ENCODE measurements around the gene GNB4.
A peak's percentile ranks its signal among the peaks of the same experiment; 100 is the strongest.

The GNB4 gene

DNA sequence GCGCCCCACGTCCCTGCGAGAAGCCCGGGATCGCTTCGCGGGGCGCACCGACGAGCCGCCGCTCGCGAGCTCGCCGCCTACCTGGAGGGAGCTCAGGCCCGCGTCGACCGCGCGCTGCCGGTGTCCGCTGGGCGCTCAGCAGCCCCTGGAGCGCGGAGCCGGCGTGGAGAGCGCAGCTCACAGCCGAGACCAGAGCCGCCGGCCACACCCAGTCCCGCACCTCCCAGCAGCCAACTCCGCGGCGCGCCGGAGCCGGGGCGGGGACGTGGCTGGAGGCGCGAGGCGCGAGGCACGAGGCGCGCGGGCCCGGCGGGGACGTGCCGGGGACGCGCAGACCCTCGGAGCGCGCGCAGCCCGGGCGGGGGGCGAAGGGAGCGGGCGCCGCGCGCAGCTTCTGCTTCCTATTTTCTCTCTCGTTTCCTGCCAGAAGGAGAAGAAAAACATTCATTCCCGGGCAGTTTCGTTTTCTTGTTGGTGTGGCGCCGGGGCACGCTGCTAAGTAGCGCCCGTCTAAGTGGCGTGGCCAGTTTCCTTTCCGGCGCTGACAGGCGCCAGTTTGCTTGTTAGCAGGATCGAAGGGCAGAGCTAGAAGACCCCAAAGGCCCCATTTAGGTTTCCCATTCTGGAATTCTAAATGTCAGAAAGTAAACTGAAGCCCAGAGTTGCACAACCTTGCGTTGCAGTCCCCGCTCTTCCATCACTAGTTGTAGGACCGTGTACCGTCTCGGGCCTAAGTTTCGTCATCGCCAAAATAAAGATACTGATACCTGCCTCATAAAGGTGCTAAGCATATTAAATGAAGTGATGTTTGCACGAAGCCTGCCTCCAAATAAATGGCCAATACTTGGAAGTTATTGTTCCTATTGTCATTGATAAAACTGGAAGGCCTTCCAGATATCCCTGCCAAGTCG lies at the start of gene GNB4:
Gene GNB4 (minus strand): TSS at position 206 of the 911 bp plus-strand sequence. CDS start 25,270 bp downstream, outside the sequence.
- DNase-seq = peak in 5 of 6 experiments; percentile 1 to 30 (median 12)

- peak in 1 of 6 experiments; percentile 4 for DNase-seq
These were observed 44.2 kb upstream of the GNB4 start for GRCh38 chr3:179495483-179495882.

GRCh38 chr3:179493260-179493659 lies 42.0 kb upstream of the GNB4 start:
- no peak for DNase-seq

- DNase-seq = no peak
These were observed 36.9 kb upstream of the GNB4 start for GRCh38 chr3:179488213-179488612.

DNA sequence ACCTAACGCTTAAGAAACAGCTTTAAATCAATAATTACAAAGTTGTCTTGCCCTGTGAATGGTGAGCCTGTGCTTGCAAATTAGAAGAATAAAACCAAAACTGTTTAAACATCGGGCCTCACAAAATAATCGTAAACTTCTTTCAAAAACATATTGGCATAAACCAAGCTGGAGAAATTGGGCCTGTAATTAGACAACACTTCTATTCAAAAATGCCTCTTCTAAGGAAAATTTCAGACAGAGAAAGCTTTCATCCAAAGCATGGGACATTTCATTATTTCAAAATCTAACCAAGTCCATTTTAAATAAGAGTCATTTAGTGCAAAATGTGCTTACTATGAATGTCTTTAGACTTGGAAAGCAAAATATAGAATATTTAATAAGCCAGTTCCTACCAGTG lies 35.5 kb upstream of the GNB4 start:
- DNase-seq = no peak

DNA sequence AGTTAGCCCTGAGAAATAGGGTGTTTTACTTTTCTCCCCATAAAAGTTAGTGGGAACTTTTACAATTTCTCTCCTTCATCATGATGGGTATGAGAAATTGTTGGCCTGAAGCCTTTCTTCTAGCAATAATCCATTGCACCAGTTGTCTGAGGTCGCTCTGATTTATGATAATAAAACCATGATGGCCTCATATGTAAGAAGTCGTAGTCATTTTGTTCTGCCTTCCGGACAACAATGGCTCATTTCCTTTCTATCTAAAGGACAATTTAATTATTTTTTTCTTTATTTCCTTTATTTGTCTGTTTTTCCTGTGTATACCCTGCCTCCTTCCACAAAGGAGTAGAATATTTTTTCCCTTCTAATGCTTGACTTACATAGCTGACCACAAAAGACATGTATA lies 31.6 kb upstream of the GNB4 start:
- DNase-seq = no peak

DNA sequence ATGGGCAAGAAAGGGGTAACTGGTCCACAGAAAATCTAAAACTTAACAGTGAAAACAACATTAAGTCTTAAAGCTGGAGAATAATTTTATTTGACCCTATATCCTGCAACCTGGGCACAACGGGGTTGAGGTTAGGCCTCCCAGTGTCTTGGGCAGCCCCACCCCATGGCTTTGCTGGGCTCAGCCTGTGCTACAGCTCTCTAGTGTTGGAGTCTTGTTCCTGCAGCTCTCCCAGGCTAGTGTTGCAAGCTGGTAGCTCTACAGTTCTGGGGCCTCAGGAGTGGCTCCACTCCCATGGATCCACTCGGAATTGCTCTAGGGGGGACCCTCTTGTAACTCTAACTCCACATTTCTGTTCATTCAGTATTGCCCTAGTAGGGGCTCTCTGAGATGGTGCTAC lies 24.9 kb upstream of the GNB4 start:
- DNase-seq = no peak

DNA sequence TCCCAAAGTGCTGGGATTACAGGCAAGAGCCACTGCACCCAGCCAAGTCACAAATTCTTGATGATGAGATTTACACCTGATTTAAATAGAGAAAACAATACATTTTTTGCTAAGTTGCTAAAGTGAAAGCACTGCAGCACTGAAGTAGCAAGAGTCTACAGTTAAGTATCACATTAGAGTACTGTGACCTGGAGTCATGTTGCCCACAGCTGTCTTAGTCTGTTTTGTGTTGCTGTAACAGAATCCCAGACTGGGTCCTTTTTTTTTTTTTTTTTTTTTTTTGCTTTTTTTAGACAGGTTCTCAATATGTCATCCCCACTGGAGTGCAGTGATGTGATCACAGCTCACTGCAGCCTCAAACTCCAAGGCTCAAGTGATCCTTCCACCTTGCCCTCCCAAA lies 23.2 kb upstream of the GNB4 start:
- no peak for DNase-seq

- DNase-seq = no peak
These were observed 22.3 kb upstream of the GNB4 start for GRCh38 chr3:179473565-179473964.

DNA sequence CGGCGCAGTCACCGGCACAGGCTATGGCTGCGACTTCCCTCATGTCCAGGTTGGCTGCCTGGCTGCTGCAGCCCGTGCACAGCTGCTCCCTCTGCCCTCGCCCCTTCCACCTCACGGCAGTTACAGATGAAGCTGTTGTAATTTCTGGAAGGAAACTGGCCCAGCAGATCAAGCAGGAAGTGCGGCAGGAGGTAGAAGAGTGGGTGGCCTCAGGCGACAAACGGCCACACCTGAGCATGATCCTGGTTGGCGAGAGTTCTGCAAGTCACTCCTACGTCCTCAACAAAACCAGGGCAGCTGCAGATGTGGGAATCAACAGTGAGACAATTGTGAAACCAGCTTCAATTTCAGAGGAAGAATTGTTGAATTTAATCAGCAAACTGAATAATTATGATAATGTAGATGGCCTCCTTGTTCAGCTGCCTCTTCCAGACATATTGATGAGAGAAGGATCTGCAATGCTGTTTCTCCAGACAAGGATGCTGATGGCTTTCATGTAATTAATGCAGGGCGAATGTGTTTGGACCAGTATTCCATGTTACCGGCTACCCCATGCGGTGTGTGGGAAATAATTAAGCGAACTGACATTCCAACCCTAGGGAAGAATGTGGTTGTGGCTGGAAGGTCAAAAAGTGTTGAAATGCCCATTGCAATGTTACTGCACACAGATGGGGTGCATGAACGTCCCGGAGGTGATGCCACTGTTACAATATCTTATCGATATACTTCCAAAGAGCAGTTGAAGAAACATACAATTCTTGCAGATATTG lies 13.2 kb upstream of the GNB4 start:
- no peak for DNase-seq

- no peak for DNase-seq
These were observed 12.0 kb upstream of the GNB4 start for GRCh38 chr3:179463319-179463718.

GRCh38 chr3:179460260-179460659 lies 9.0 kb upstream of the GNB4 start:
- no peak for DNase-seq

GRCh38 chr3:179455954-179456353 lies 4.7 kb upstream of the GNB4 start:
- no peak for DNase-seq

- no peak for DNase-seq
These were observed 3.6 kb upstream of the GNB4 start for GRCh38 chr3:179454887-179455286.

DNA sequence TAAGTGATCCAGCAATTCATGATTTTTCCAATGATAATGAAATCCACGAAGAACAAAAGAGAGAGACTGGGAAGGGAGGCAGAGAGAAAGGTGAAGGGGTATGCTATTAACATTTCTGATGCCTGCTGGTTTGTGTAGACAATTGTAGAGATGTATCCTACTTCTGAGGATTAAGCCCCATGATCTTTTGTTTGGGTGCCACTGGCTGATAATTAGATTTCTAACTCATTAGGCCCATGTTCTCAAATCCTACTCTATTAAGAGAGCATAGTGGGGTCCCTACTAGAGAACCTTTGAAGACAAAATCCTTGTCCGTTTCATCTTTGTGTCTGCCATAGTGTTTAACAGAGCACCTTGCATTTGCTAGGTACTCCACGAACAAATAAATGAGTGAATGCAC lies 2.7 kb upstream of the GNB4 start:
- DNase-seq = no peak

DNA sequence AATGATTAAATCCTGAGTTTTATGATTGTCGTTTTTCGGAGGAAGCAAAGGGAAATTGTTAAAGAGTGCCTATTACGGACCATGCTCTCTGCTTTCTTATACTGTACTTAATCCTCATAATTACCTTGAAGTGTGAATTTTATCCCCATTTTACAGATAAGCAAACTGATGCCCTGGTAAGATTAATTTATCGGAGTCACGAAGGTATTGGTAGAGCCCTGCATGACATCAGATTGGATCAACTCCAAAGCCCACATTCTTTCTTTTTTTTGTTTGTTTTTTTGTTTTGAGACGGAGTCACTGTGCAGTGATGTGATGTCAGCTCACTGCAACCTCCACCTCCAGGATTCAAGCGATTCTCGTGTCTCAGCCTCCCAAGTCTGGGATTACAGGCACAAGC lies 1.6 kb upstream of the GNB4 start:
- DNase-seq = no peak

- DNase-seq = no peak
These were observed 900 bp upstream of the GNB4 start for GRCh38 chr3:179452176-179452564.

DNA sequence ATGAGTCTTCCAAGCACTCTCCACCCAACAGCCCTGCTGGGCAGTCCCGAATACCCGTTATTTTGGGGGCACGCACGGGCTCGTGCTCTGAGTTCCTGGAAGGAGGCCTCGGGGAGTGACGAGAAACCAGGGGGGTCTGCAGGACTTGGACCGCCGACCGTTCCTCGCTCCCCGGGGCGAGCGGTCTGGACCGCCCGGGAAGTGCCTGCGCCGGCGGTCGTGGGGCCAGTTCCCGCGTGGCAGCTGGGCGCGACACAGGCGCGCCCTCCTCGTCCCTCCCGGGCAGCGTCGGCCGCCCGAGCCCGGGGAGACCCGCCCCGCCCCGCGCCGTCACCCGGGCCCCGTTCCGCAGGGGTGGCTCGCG lies 387 bp downstream of the GNB4 start:
- DNase-seq = peak in 1 of 6 experiments; percentile 35

DNA sequence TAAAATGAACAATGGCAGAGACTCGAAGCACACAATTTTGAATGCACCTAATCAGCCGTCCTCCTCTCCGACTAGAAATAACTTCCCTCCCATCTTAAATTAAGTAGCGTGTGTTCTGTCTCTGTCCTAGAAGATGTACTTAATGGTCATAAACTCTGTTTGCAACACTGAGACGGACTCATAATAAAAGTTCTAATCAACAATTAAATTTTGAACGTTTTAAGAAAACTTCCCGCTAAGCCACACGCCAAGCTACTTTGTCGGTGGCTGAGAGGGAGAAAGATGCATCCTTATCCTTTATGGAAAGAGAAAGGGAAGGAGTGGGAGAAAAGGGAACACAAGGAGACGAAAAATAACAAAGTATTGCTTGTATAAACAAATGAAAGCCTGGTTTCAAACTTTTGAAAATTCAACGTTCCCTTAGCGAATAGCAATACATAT lies 989 bp downstream of the GNB4 start:
- peak in 1 of 6 experiments; percentile 26 for DNase-seq

DNA sequence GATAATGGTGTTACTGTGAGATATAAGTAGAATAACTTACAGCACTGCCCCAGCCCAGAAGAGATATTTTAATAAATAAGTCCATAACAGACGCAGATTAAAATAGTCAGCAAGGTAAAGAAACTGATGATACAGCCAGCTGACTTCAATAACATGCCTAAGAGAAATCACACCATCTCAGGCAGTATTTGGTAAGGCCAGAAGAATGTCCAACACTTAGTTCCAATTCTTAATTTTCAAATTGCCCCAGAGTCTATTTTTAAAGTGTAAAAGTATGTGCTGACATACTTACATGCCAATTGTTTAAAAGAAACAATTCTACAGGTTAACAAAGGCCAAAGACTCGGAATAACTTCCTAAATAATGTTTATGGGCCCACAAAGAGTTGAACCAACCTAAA lies 1.6 kb downstream of the GNB4 start:
- no peak for DNase-seq

DNA sequence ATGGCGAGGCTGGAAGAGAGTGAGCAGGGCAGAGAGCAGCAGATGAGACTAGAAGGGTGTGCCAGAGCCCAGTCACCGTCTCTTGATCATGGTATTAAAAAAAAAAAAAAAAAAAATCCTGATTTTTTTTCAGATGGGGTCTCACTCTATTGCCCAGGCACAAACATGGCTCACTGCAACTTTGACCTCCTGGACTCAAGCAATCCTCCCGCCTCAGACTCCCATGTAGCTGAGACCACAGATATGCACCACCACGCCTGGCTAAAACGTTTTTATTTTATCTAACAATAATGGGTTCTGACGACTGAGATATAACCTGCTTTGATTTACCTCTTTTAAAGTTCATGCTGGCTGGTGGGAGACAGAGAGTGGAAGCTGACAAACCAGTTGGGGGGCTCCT lies 4.0 kb downstream of the GNB4 start:
- DNase-seq = no peak

GRCh38 chr3:179446501-179446900 lies 4.8 kb downstream of the GNB4 start:
- DNase-seq = no peak

DNA sequence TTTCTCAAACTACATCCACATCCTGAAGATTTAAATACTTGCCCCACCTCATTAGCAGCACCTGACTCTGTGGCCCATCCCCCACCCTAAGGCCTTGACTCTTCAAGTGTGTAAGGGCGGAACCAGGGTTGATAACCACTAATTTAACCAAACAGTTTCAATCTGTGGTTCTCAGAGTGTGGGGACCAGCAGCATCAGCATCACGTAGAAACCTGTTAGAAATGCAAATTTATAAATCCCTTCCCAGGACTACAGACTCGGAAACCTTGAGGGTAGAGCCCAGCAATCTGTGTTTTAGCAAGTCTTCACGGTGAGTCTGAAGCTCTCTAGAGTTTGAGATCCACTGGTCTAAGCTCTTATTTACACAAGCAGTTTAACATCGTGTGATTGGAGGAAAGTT lies 12.4 kb downstream of the GNB4 start:
- no peak for DNase-seq

DNA sequence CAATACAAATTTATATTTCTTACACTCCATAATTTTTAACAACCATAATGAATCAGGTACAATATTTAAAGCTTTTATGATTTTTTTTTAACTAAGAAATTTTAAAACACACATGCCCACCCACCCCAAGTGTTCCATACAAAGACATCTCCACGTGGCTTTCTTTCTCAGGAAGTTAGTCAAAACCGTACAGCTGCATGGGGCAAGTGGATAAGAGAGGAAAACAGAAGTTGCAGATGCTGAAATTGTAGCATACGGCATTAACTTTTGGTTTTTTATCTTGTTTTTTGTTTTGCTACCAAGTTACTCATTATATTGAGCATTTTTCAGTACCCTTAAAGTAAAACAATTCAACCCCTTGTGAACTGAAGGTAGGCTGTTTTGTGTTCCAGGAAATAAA lies 14.8 kb downstream of the GNB4 start:
- no peak for DNase-seq
